Activated T-cell treated with anti-CD3 and anti-CD28 coated beads for 4 hours (primary cell): ENCODE results near the gene PTH2R.
"Not testable (repeated sequence)": the region's sequence is repeated elsewhere in the genome, so short reads cannot be mapped to it uniquely, and the experiment has no call there.

Experiments used
- DNase-seq: peaks from one replicate; pipeline ENCODE4 v3.0.0-alpha.2; 2020

Gene PTH2R

DNA sequence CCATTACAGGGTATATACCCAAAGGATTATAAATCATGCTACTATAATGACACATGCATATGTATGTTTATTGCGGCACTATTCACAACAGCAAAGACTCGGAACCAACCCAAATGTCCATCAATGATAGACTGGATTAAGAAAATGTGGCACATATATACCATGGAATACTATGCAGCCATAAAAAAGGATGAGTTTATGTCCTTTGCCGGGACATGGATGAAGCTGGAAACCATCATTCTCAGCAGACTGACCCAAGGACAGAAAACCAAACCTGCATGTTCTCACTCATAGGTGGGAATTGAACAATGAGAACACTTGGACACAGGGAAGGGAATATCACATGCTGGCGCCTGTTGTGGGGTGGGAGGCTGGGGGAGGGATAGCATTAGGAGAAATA is 9.8 kb upstream of the PTH2R start:
- not testable (repeated sequence) for DNase-seq

DNA sequence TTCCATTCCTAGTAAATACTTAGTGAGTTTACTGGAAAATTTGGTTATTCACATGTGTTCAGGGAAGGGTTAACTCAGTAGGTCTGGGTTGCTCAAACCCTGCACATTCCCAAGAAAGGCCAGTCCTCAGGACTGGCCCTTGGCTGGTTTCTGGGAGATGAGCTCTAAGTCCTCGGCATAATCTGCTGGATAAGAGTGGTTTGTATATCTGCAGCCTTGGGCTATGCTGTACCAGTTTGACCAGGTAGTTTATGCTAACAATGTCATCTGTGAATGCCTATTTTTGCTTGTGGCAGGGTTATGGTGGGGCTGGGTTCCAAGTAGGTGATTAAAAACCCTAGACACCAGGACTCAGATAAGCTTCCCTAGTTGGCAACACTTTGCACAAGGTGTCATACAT is 7.4 kb upstream of the PTH2R start:
- no peak for DNase-seq

DNA sequence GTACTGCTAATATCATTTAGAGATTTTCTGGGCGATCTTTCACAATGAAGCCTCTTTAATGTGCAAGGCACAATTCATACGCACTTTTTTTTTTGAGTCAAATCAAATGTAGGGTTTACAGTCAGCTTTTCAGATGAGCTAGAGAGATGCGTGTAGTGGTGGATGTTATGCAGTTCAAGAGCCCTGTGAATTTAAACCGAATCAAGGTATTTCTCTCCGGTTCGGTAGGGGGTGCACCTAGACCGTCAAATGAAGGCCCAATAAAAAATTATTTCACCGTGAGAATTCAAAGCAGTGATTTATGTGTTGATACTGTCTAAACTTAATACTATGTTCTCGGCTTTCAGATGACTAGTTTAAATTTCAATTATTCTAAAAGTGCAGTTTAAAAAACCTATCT is 1.1 kb downstream of the PTH2R start:
- no peak for DNase-seq

DNA sequence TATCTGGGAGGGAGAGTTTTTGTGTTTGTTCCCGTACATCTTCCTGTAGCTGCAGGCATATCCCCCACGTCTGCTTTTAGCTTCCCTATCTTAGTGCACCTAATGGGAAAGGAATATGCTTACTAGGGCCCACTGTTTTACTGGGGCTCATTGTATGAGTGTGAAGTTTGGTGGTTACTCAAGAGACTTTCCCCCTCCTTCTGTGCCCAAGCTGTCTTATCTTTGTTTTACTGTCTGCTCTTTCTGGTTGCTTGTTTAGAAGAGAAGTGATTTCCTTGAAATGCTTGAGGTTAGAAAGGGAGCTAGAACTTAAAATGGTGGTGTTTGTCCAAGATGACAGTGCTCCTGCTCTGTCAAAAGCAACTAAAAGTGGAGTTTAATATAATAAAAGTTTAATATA is 7.3 kb downstream of the PTH2R start:
- no peak for DNase-seq

DNA sequence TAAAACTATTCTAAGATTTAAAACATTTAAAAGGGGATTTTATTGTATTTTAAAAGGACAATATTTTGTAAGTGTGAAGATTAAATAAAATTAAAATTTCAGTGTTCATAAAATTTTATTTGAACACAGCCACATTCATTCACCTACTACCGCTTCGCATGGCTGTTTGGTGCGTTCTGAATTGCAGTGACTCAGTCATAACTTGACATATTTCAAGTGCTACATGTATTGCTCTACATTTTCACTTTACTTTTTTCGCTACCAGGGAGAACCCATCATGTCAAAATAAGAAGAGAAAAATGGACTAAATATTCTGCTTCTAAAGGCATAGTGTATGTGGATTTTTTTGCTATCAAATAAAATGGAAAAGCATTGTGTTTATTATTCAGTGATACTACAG is 8.7 kb downstream of the PTH2R start:
- no peak for DNase-seq

DNA sequence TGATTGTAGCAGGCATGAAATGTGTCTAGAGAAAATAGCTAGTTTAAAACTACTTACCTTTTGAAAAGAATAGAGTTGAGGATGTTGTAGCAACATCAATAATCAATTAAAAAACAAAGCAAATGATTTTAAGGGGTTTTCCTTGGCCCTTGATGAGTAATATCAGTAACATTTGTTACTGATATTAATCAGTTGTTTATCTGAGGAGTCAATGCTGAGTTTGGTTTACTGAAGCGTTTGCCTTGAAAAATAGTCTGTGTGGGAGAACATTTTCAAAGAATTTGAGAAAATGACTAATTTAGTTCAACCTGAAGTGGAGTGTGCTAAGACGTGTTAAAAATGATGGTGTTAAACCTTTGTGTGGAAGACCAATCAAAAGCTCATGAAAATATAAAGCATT is 9.3 kb downstream of the PTH2R start:
- no peak for DNase-seq

DNA sequence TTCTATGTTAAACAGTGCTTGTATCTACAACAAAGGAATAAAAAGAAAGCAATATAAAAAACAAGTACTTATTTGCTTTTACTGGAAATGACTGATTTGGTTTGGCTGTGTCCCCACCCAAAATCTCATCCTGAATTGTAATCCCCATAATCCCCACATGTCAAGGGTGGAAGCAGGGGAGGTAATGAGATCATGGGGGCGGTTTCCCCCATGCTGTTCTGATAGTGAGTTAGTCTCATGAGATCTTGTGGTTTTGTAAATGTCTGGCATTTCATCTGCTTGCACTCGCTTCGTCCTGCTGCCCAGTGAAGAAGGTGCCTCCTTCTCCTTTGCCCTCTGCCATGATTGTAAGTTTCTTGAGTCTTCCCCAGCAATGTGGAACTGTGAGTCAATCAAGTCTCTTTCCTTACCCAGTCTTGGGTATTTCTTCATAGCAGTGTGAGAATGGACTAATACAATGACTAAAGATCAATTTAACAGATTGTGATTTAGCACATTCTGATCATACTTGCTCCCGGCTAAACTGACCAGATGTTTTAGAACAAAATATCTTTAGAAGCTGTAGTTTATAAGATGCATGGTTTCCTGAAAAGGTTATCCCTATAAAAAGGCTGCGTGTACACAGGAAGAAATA is 19.9 kb downstream of the PTH2R start:
- no peak for DNase-seq

DNA sequence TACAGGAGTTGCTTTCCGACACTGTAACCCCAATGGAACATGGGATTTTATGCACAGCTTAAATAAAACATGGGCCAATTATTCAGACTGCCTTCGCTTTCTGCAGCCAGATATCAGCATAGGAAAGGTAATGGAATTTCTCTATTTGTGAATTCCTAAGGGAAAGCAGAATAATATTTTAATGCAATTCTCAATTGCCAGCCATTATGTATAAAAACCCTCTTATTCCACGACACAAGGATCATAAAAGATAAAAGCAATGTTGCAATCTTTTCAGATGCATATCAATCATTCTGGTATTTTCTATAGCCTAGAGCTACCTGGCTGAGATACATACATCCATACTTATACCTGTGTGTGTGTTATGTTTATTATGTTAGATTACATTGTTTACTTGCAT is 31.2 kb downstream of the PTH2R start:
- no peak for DNase-seq

DNA sequence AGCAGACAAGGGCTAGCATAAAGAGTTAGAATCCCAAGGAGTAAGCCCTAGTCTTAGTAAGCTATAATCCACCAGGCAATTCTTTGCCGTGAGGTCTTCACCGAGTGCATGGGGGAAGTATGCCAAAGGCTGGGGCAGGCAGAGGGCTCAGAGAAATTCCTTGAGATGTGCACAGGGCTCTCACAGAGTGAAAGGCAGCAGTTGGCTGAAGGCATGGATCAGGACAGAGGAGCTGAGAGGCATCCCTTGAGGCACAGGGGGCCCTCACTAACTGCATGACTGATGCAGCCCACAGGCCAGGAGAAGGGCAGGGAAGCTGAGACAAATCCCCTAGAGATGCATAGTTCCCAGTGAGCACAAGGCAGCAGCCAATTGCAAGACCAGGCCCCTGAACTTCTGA is 34.1 kb downstream of the PTH2R start:
- DNase-seq, result no peak

DNA sequence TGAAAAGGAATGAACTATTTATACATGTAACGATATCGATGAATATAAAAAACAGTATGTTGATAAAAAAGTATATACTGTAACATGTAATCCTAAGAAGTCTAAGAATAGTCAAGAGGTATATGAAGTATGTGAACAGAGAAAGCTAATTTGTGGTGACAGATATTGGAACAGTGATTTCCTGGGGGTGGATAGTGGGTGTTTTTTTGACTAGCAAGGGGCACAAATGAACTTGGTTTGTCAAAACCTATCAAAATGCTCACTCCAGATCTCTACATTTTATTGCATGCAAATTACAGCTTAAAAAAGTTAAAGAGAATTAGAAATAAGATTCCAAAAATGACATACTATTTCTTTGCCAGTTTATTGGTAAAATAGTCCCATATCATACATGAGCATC is 35.4 kb downstream of the PTH2R start:
- DNase-seq, result no peak

DNA sequence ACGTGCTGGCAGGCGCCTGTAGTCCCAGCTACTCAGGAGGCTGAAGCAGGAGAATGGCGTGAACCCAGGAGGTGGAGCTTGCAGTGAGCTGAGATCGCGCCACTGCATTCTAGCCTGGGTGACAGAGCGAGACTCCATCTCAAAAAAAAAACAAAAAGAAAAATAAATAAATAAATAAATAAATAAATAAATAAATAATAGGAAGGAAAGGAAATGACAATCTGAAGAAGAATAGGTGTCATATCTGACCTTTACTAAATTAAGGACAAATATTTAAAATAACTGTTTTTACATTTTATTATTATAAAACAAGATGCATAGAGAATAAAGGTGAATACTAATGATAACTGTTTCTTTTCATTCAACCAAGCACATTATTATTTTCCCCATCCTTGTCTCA is 40.9 kb downstream of the PTH2R start:
- not testable (repeated sequence) for DNase-seq

DNA sequence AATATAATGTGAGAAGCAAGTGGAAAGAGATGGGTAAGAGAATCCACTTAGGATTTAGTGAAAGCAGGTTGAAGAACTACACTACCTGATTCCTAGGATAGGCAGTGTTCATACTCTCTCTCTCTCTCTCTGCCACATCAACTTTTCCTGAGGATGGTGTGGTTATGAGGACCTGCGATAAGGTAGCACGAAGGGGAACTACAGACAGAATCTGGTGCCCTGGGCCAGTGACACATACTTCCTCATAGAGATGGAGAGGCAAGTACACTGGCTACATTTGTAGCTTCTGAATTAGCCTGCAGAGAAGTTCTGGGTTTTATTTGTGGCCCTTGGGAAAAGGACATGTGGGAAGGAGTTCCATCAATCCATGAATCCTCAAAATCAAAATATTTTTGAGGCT is 44.5 kb downstream of the PTH2R start:
- no peak for DNase-seq

DNA sequence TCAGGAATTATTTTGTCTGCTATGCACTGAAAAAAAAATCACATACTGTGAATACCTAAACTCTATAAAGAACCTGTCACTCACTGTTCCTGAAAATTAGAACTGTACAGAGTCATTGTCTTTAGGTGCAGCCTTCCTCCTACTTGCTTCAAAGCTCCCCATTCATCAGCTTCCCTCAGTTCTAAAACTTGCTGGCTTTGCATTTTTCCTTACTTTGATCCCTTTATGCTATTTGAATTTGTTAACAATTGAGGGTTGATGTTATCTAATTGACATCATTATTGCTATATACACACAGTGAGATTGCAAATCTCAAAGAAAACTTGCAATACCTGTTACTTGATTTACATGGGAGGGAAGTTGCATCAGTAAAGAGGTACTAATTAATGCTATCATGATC is 48.3 kb downstream of the PTH2R start:
- DNase-seq, result no peak

DNA sequence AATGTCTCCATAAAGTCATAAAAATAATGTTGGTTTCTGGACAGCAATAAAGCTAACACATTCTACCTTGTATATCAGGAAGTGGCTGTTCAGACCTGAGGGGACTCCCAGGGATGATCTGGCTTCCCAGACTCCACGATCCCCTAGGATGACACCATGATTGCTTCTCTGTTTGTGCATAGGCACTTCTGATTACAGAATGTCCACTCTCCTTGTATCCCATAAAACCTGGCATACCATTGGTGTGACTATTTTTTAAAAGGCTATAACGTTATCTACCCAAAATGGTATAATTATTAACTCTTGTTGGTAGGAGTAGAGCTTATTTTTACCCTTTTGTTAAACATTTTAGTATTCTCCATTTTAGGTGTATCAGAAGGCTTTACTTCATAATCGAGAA is 57.1 kb downstream of the PTH2R start:
- DNase-seq, result no peak

DNA sequence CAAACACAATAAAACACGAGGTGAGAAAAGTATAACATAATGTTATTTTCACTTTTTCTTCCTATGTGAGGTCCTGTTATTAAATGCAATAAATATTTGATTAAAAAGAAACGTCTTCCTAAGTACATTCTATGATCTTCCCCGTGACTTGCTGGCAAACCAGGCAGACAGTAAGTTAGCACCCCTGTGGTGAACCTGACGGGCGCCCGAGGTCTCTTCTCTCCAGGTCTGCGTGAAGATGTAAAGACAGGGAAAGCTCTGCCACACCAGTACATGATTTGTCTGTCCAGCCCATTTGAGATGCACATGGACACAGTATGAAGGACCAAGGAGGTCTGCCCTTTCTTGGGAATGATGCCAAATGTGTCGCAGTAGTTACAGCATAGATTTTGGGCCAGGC is 57.6 kb downstream of the PTH2R start:
- no peak for DNase-seq

DNA sequence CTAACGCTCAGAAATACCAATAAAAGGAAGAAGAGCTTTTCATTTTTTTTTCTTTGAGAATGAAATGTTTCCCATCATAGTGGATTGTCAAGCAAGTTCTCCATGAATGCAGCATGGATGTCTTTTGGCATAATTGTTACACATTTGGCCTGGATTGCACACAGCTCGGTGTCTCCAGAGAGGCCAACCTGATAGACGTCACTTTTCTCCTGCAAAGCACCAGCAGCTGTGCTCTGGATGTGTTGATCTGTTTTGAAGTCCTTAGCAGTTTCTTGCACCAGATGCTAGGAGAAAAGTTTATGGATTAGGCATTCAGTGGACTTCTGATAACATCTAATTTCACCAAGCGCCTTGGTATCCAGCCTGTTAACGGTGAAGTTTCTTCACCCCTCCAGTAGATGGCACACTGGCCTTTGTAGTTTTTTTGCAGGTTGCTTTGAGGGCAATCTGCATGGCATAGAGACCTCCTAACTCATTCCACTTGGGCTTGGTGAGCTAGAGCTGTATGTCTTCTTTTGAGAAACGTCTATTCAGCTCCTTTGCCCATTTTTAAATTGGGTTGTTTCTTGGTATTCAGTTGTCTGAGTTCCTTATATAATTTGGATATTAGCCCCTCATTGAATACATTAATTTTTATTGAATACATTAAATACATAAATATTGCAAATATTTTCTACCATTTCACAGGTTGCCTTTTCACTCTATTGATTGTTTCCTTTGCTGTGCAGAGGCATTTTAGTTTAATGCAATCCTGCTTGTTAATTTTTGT is 59.7 kb downstream of the PTH2R start:
- no peak for DNase-seq

DNA sequence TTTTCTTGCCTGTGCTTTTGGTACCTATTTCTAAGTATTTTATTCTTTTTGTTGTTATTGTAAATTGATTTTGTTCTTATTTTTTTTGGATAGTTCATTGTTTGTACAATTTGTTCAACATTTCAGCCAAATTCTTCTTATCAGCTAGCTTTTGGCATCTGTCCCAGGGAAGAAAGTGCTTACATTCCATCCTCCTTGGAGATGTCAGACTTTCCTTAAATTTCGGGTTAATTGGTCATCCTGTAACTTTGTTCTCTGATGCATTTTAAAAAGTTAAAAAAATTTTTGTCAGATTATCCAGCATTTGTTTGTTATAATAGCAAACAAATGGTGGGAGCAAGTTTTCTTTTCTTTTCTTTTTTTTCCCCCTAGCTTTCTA is 60.3 kb downstream of the PTH2R start:
- DNase-seq, result no peak

DNA sequence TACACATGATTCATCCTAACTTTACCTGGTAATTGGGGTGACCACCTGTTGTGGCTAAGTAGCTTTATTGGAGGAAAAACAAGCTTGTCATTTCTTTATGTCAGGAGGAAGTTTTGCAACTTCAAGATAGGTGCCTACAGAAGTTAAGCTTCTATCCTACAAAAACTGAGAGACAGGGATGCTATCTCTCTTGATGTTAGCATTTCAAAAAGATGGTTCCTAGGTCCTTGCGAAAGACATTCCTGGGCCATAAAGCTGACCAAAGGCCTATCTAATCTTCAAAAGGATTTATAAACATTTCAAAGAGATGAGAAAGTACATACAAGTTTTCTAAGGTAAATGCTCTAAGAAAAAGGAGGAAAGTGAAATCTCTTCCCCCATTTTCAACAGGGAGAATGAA is 61.0 kb downstream of the PTH2R start:
- no peak for DNase-seq

DNA sequence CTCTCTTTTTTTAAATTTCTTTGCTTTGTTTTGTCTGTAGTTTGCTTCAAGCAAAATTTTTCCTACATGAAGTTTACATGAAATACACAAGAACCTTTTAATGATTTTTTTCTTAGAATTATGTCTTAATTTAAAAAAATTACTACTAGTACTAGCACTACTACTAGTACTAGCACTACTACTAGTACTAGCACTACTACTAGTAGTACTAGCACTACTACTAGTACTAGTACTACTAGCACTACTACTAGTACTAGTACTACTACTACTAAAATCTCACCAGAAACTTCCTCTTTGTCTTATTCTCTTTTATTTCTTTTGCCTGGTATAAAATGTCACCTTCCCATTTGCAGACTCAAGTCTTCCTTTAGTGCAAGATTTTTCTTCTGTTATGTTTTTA is 71.1 kb downstream of the PTH2R start:
- no peak for DNase-seq

DNA sequence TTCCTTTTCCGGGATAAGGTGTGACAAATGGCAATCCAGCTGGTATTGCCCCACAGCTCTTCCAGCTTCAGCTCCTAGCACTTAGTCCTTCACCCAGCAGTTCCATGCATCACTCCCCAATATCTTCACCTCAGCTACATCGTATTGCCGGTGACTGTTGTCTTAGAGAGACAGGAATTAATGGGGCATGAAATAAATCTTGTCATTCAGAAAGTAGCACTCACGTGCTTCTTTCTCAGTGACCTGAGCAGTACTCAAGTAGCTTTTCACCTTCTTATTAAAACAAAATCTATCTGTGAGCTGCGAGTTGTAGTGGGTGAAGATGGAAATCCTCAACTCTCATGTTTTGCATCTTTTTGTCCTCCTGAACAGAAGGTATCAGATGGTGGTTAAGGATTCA is 72.8 kb downstream of the PTH2R start:
- no peak for DNase-seq

DNA sequence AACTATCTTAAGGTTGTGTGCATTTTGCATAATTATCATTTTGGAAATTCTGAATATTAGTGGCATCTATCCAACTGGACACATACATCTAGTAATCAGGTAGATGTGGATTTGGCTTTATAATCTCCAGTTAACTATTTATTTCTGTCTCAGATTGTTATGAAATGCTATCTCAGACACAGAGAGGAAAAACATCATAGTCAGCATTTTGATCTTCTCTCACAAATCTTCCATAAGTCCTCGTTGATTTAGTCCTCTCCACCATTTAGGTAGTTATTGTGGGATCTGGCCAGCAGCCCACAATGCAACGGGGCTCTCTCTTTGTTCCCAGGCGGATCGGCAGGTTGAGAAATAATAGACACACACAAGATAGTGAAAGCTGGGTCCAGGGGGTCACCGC is 75.4 kb downstream of the PTH2R start:
- DNase-seq, result not testable (repeated sequence)

DNA sequence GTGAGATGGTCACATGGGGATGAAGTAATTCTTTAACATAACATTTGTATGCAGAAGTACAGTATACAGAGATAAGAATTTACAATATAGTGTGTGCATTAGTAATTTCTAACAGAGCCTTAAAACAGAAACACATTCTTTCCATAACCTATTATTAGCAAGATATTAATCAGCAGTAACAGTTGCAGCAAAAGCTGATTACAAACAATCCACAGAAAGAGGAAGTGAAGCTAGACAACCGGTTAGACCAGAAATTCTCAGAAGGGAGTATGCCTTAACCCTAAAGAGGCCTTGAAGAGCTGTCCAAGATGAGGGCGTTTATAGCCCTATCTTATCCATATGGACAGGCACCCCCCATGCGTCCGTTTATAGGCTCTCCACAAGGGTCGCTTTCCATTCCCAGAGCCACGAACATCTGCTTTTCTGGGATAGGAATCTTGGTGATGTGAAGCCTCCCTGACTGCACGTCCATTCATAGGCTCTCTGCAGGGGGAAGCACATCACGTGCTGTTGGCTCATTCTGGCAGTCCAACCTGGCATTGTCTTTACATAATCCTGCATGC is 75.9 kb downstream of the PTH2R start:
- not testable (repeated sequence) for DNase-seq

DNA sequence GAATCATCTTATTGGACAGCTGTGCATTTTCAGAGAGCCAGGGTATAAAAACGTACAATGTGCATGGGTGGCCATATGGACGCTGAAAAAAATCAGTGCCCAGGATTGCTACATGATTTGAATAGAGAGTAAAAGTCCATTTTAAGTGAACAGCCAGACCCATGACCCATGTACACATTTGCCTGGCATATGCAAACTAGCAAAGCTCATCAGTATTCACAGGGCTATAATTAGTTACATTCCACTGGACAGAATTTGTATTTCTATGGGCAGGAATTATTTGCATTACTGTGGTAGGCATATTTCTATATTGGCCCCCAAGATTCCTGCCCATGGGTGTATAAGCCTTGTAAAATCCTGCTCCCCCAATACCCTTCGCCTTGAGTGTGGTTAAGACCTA is 78.8 kb downstream of the PTH2R start:
- no peak for DNase-seq

DNA sequence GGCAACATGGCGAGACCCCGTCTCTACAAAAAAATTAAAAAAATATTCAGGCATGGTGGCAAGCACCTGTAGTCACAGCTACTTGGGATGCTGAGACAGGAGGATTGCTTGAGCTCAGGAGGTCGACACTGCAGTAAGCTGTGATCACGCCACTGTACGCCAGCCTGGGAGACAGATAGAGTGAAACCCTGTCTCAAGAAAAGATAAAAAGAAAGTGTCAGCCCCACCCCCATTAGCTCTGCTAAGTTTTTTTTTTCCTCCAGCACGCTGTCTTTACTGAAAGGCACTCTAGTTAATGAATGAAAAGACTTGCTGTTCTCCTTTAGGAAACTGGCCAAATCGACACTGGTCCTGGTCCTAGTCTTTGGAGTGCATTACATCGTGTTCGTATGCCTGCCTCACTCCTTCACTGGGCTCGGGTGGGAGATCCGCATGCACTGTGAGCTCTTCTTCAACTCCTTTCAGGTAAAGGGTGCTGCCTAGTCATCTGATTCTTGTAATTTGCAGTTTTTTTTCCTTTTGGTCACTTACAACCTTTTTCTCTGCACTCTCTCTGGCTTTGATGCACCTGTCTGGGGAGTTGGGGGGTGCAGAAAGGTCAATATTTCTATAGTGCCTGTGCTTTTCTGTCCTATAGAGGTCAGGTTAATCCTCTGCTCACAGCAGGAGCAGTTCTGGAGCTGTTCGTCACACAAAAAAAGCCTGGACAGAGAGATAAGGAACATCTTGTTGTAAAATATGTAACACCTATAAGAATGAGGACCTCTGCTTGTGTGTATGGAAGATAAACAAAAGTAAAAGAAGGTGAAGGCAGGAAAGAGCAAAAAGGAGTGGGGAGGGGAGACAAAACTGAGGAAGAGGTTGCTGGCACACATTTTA is 82.3 kb downstream of the PTH2R start:
- DNase-seq, result no peak
